HAP-1 (cell line): ENCODE measurements around the gene IMMP2L.
"Not testable (repeated sequence)": the region's sequence is repeated elsewhere in the genome, so short reads cannot be mapped to it uniquely, and the experiment has no call there.

Experiments
- DNase-seq, 2 experiments: peaks; one replicate each; pipeline ENCODE4 v3.0.0-alpha.2; 2016 to 2020; ENCODE audit warnings: low spot score in 2 of 2
- H3K27me3 ChIP-seq: fragments of 250-450 bp; sonication (Bioruptor Pico); 2 replicates; pipeline ENCODE4 v1.5.1; 2020; ENCODE audit warnings: low read depth, mild to moderate bottlenecking, moderate library complexity
- H3K36me3 ChIP-seq: fragments of 250-450 bp; sonication (Bioruptor Pico); replicated peaks from 2 replicates; pipeline ENCODE4 v1.5.1; 2020; ENCODE audit warnings: mild to moderate bottlenecking
- H3K4me1 ChIP-seq: fragments of 250-450 bp; sonication (Bioruptor Pico); 2 replicates; pipeline ENCODE4 v1.5.1; 2020; ENCODE audit warnings: mild to moderate bottlenecking
- H3K4me3 ChIP-seq: fragments of 250-450 bp; sonication (Bioruptor Pico); 2 replicates; pipeline ENCODE4 v1.5.1; 2020; ENCODE audit warnings: mild to moderate bottlenecking, moderate library complexity
- H3K9me3 ChIP-seq: fragments of 250-450 bp; sonication (Bioruptor Pico); 2 replicates; pipeline ENCODE4 v1.5.1; 2020; ENCODE audit warnings: mild to moderate bottlenecking, moderate library complexity
- in situ Hi-C: fragments of 300-500 bp; cut with MboI; formaldehyde crosslinking; loops from 3 replicates; pipeline ENCODE4 v1.14.3; 2020; ENCODE audit warnings: low sequenced_read_pairs, inconsistent platforms, mixed read lengths

The IMMP2L gene

DNA sequence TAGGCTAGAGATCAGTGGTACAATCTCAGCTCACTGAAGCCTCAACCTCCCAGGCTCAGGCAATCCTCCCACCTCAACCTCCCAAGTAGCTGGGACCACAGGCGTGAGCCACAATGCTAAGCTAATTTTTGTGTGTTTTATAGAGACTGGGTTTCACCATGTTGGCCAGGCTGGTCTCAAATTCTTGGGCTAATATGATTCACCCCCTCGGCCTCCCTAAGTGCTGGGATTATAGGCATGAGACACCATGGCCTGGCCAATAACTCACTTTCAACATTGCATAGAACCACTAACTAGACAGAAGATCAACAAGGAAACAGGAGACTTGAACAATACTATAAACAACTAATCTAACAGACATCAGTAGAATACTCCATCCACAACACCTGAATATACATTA is 279.7 kb downstream of the IMMP2L start:
- no peak for DNase-seq

DNA sequence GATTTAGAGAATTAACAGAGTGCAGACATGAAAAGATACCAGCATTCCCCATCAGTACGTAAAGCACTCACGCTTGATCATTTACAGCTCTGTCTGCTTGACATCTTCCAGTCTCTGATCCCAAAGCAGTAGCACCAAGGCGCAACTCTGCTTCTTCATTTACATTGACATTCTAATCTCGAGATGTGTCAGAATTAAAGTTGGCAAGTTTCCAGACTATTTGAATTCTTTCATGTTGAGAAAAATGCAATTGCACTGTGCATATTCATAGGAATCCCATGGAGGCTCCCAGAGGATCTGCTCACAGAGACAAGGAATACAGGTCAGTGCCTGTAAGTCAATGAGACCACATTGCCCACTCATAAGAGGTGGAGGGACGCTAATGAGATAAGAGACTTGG is 287.4 kb downstream of the IMMP2L start:
- Histone ChIP-seq H3K4me3 (no peak overlapping the region), H3K9me3 (no peaks in the 10 kb centered on the region), H3K4me1 (peaks cover 10% of the 10 kb centered on the region), H3K27me3 (no peaks in the 10 kb centered on the region), H3K36me3 (no peaks in the 10 kb centered on the region)
- DNase-seq: peak; percentile 11 to 20
- in situ Hi-C loops: no loop called here

More for the DNA sequence above, 279.7 kb downstream of the IMMP2L start:
- in situ Hi-C loops: no loop called here
- no peaks in the 10 kb centered on the region for H3K27me3 ChIP-seq
- no peak overlapping the region for H3K4me3 ChIP-seq
- no peaks in the 10 kb centered on the region for H3K36me3 ChIP-seq
- H3K9me3 ChIP-seq: no peaks in the 10 kb centered on the region
- no peaks in the 10 kb centered on the region for H3K4me1 ChIP-seq

DNA sequence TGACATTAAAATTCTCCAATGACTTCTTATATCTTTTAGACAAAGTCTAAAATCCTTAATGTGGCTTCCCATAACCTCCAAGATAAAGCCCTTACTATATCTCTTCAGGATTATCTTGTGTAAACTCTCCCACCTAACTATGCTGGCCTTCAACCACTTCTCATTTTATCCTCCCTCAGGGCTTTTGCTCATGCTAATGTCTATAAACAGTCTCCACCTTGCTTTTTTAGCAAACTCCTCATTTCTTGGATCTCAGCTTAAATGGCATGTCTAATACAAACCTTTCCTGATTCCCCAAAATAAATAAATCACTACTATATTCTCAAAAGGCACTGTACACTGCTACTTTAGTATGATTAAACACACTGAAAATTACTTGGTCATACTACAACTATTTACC is 290.2 kb downstream of the IMMP2L start:
- H3K27me3 ChIP-seq: no peaks in the 10 kb centered on the region
- H3K9me3 ChIP-seq: no peaks in the 10 kb centered on the region
- no peaks in the 10 kb centered on the region for H3K36me3 ChIP-seq
- H3K4me3 ChIP-seq: no peak overlapping the region
- DNase-seq: no peak
- in situ Hi-C loops: no loop called here
- peaks cover 8% of the 10 kb centered on the region for H3K4me1 ChIP-seq

DNA sequence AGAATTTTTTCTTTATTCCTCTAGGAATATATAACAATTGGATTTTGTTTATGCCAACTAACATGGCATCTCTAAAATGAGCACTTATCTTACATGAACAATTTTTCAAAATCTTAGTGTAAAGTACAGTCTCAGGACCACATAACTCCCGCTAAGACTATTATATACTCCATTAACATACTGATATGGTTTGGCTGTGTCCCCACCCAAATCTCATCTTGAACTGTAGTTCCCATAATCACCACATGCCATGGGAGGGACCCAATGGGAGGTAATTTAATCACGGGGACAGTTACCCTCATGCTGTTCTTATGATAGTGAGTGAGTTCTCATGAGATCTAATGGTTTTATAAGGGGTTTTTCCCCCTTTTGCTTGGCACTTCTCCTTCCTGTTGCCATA is 291.5 kb downstream of the IMMP2L start:
- DNase-seq, H3K4me1 ChIP-seq, H3K9me3 ChIP-seq, in situ Hi-C loops, H3K27me3 ChIP-seq, H3K4me3 ChIP-seq, H3K36me3 ChIP-seq: not testable (repeated sequence)

DNA sequence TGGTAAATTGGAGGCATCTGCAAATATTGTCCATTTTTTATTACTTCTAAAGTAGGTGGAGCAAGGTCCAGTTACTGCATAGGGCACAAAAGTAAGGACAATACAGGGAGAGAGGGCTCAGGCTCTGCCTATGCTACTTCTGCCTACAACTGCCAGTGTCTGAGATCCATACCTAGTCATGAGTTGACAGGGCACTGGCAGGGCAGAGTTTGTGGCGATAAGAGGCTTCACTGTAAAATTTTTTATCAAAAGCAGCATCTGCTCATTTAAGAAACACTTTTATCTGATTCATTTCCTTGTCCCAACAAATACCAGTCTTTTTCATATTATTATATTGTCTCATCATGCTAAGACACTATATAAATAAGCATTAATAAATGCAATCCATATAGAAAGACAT is 293.4 kb downstream of the IMMP2L start:
- Histone ChIP-seq H3K36me3 (no peaks in the 10 kb centered on the region), H3K4me3 (no peak overlapping the region), H3K4me1 (no peaks in the 10 kb centered on the region), H3K9me3 (no peaks in the 10 kb centered on the region), H3K27me3 (no peaks in the 10 kb centered on the region)
- no peak for DNase-seq
- in situ Hi-C loops: no loop called here

DNA sequence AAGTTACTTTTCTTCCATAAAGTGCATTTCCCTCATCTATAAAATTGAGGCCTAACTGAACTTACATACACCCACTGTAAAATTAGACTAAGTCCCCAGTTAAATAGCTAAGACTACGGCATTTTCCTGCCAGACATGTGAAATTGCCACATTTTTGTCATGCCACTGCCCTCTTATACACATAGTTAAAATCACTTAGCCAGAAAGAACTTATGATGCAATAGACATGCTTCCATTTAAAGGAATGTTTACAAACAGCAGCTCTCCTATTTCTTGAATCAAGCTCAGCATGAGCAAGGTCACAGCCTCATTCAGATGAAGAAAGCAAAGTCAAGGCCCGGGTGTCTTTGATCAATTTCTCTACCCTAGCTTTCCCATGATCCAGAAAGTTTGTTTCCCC is 295.7 kb downstream of the IMMP2L start:
- Histone ChIP-seq H3K36me3 (no peaks in the 10 kb centered on the region), H3K27me3 (no peaks in the 10 kb centered on the region), H3K4me3 (no peak overlapping the region), H3K9me3 (no peaks in the 10 kb centered on the region), H3K4me1 (no peaks in the 10 kb centered on the region)
- in situ Hi-C loops: no loop called here
- no peak for DNase-seq

- no peaks in the 10 kb centered on the region for H3K4me1 ChIP-seq
- no peaks in the 10 kb centered on the region for H3K36me3 ChIP-seq
- no peaks in the 10 kb centered on the region for H3K9me3 ChIP-seq
- H3K4me3 ChIP-seq: no peak overlapping the region
- no peak for DNase-seq
- in situ Hi-C loops: no loop called here
- H3K27me3 ChIP-seq: no peaks in the 10 kb centered on the region
Measured at GRCh38 chr7:111265394-111265793, 296.9 kb downstream of the IMMP2L start.

GRCh38 chr7:111264981-111265380 is 297.3 kb downstream of the IMMP2L start:
- H3K4me3 ChIP-seq: no peak overlapping the region
- no peaks in the 10 kb centered on the region for H3K27me3 ChIP-seq
- no peak for DNase-seq
- H3K36me3 ChIP-seq: no peaks in the 10 kb centered on the region
- no peaks in the 10 kb centered on the region for H3K4me1 ChIP-seq
- no peaks in the 10 kb centered on the region for H3K9me3 ChIP-seq
- in situ Hi-C loops: no loop called here

GRCh38 chr7:111264111-111264868 is 298.0 kb downstream of the IMMP2L start:
- Histone ChIP-seq H3K4me1 (no peaks in the 10 kb centered on the region), H3K4me3 (no peak overlapping the region), H3K9me3 (no peaks in the 10 kb centered on the region), H3K36me3 (no peaks in the 10 kb centered on the region), H3K27me3 (no peaks in the 10 kb centered on the region)
- no peak for DNase-seq
- in situ Hi-C loops: no loop called here

DNA sequence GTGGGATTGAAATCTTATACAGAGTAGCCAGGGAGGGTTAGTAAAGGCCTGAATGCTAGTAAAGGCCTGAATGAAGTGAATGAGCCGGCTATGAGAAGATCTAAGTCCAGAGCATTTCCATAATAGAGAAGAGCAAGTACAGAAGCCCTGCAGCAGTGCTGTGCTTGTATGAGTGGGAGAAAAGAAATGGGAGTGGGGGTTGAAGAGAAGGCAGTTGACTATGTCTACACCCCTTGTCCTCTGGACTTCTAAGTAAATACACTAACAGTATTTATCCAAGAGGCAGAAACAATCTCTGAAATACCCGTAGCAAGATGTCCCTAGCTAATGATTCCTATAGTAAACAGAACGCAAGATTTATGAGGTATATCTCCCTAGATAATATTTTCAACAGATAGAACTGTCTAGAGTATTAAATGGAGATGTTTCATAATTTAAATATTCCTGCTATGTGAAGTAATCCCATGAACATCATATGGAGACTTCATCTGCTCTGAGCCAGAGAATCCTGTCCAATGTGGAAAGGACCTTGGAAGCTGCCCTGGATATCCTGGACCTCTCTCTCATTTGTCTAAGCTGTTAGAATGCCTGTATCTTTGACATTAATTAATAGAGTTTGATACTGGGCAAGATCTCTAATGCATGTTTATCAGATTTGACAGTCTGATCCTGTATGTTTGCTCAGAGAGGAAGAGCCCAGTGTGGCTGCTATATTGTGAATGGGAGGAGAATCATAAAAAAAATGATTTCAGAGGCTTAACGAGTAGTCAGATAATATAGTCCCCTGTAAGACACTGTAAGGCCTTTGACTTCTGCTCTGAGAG is 299.8 kb downstream of the IMMP2L start:
- Histone ChIP-seq H3K4me1 (no peaks in the 10 kb centered on the region), H3K4me3 (no peak overlapping the region), H3K9me3 (no peaks in the 10 kb centered on the region), H3K27me3 (no peaks in the 10 kb centered on the region), H3K36me3 (no peaks in the 10 kb centered on the region)
- no peak for DNase-seq
- in situ Hi-C loops: no loop called here

- no peaks in the 10 kb centered on the region for H3K27me3 ChIP-seq
- peaks cover 7% of the 10 kb centered on the region for H3K4me1 ChIP-seq
- no peak overlapping the region for H3K4me3 ChIP-seq
- in situ Hi-C loops: no loop called here
- no peaks in the 10 kb centered on the region for H3K36me3 ChIP-seq
- DNase-seq: no peak
- H3K9me3 ChIP-seq: no peaks in the 10 kb centered on the region
Measured at GRCh38 chr7:111261496-111261895, 300.8 kb downstream of the IMMP2L start.

- H3K27me3 ChIP-seq: no peaks in the 10 kb centered on the region
- no peak for DNase-seq
- no peaks in the 10 kb centered on the region for H3K36me3 ChIP-seq
- H3K9me3 ChIP-seq: no peaks in the 10 kb centered on the region
- in situ Hi-C loops: no loop called here
- H3K4me1 ChIP-seq: peaks cover 21% of the 10 kb centered on the region
- H3K4me3 ChIP-seq: no peak overlapping the region
Measured at GRCh38 chr7:111259991-111260390, 302.3 kb downstream of the IMMP2L start.

GRCh38 chr7:111256391-111256790 is 305.9 kb downstream of the IMMP2L start:
- in situ Hi-C loops: no loop called here

GRCh38 chr7:111255576-111255975 is 306.7 kb downstream of the IMMP2L start:
- in situ Hi-C loops: no loop called here
- Histone ChIP-seq H3K36me3 (no peaks in the 10 kb centered on the region), H3K27me3 (no peaks in the 10 kb centered on the region), H3K4me3 (no peak overlapping the region), H3K4me1 (peaks cover 35% of the 10 kb centered on the region), H3K9me3 (no peaks in the 10 kb centered on the region)
- peak in 1 of 2 experiments; percentile 63 for DNase-seq

More at GRCh38 chr7:111256391-111256790, 305.9 kb downstream of the IMMP2L start:
- Histone ChIP-seq H3K9me3 (no peaks in the 10 kb centered on the region), H3K36me3 (no peaks in the 10 kb centered on the region), H3K4me1 (peaks cover 35% of the 10 kb centered on the region), H3K4me3 (no peak overlapping the region), H3K27me3 (no peaks in the 10 kb centered on the region)
- peak in 1 of 2 experiments; percentile 81 for DNase-seq
